Esophagus muscularis mucosa (tissue), 4 donors: ENCODE results near the gene APOA5. TPM values are rescaled to one million over a fixed set of nuclear protein-coding genes. Genes with fewer than 3 reads are reported as not detected.

Experiments
- DNase-seq: peaks from one replicate; pipeline ENCODE4 v3.0.0-alpha.2; 2017; ENCODE audit errors: extremely low spot score
- H3K27ac ChIP-seq, 4 donors: fragments of 200-600 bp; sonication (generic); replicated peaks in 1 of 4; 1 replicate in 3 of 4; 2 replicates in 1 of 4; pipeline ENCODE4 v1.5.1; 2016 to 2019; ENCODE audit warnings: mild to moderate bottlenecking in 1 of 4
- H3K27me3 ChIP-seq, 4 donors: fragments of 200-600 bp; sonication (generic); one replicate each; pipeline versions ENCODE4 v1.5.1 to v1.6.0; 2016 to 2019
- H3K36me3 ChIP-seq, 4 donors: fragments of 200-600 bp; sonication (generic); one replicate each; pipeline ENCODE4 v1.5.1; 2016 to 2019
- H3K4me1 ChIP-seq, 4 donors: fragments of 200-600 bp; sonication (generic); one replicate each; pipeline ENCODE4 v1.5.1; 2016 to 2019
- H3K4me3 ChIP-seq, 4 donors: fragments of 200-600 bp; sonication (generic); 1 replicate in 2 of 4; 2 replicates in 2 of 4; pipeline ENCODE4 v1.5.1; 2016 to 2019; ENCODE audit warnings: mild to moderate bottlenecking in 4 of 4, moderate library complexity in 1 of 4
- H3K9me3 ChIP-seq, 4 donors: fragments of 200-600 bp; sonication (generic); 1 replicate in 3 of 4; 2 replicates in 1 of 4; pipeline ENCODE4 v1.5.1; 2016 to 2019
- EP300 ChIP-seq: sonication (generic); formaldehyde crosslinking; IDR thresholded peaks from one replicate; pipeline ENCODE4 v1.6.1; 2017; ENCODE audit warnings: antibody characterized with exemption
- POLR2A ChIP-seq: fragments of 450-650 bp; IDR thresholded peaks from one replicate; pipeline ENCODE4 v1.6.1; 2017; ENCODE audit warnings: antibody characterized with exemption, moderate library complexity, mild to moderate bottlenecking, low read depth
- POLR2AphosphoS5 ChIP-seq, 2 donors: sonication (generic); formaldehyde crosslinking; IDR thresholded peaks; one replicate each; pipeline ENCODE4 v1.6.1; 2017; ENCODE audit warnings: antibody characterized with exemption in 2 of 2
- whole genome bisulfite sequencing: methylation state at CpG from one replicate; pipeline ENCODE4 v1.1.5; 2018; 5-methylcytosine and 5-hydroxymethylcytosine counted together
- intact Hi-C: fragments of 100-400 bp; cut with DNase I; formaldehyde crosslinking; loops from one replicate; pipeline ENCODE4 v1.15.1; 2023
- total RNA-seq, 4 donors: library from RNA; depleted of rRNA; stranded (reverse); fragments of >200 nt; gene quantifications; one replicate each; pipeline versions ENCODE4 v1.1.0 to v1.2.1, GENCODE V29; 2016
- TF ChIP-seq, protein P1 (sequence below), 3 experiments: fragments of 200-600 bp in 2 of 3; fragments of 450-650 bp in 1 of 3; sonication (generic) in 2 of 3; IDR thresholded peaks; one replicate each; pipeline ENCODE4 v1.5.1; 2017 to 2019; ENCODE audit warnings: antibody characterized with exemption in 3 of 3, mild to moderate bottlenecking in 2 of 3, moderate library complexity in 1 of 3

The APOA5 gene
- total RNA-seq, 4 donors from 2014 or later, result not detected

DNA sequence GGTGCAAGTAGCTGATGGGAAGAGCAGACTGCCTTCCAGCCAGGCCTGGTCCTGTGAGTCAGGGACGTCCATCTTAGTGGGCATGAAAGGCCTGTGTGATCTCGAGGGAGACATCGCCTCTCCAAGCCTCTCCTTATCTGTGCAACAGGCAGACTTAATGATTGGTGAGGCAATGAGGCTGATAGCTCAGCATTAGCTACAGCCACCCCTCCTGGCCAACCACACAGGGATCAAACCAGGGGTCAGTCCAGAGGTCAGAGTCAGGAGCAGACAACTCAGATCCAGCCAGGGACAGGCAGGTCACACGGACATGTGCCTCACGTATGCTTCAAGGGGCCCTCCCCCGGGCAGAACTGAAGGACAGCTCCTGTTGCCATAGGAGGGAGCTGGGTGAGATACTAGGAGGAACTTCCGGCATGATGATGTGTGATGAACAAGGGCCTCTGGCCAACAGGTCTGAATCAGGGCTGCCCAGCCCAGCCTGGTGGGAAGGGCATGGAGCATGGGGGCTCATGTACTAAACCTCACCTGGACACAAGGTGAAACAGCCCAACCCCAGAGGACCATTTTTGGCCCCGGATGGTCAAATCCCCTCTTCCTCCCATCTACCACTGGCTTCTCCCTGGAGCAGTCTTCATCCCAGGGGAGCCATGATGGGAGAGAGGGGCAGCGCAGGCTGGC lies 35.2 kb upstream of the APOA5 start:
- no peak overlapping the region for H3K4me3 ChIP-seq
- no peak for DNase-seq
- H3K27me3 ChIP-seq, result no peaks in the 10 kb centered on the region
- H3K27ac ChIP-seq, result no peak overlapping the region
- TF ChIP-seq, protein P1, sequence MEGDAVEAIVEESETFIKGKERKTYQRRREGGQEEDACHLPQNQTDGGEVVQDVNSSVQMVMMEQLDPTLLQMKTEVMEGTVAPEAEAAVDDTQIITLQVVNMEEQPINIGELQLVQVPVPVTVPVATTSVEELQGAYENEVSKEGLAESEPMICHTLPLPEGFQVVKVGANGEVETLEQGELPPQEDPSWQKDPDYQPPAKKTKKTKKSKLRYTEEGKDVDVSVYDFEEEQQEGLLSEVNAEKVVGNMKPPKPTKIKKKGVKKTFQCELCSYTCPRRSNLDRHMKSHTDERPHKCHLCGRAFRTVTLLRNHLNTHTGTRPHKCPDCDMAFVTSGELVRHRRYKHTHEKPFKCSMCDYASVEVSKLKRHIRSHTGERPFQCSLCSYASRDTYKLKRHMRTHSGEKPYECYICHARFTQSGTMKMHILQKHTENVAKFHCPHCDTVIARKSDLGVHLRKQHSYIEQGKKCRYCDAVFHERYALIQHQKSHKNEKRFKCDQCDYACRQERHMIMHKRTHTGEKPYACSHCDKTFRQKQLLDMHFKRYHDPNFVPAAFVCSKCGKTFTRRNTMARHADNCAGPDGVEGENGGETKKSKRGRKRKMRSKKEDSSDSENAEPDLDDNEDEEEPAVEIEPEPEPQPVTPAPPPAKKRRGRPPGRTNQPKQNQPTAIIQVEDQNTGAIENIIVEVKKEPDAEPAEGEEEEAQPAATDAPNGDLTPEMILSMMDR (IDR thresholded peaks at IDR 0.05), result no peak
- TF ChIP-seq POLR2A, result no peak
- TF ChIP-seq EP300, result no peak
- no peak for TF ChIP-seq POLR2AphosphoS5 (IDR thresholded peaks at IDR 0.05)
- H3K4me1 ChIP-seq, result no peaks in the 10 kb centered on the region
- intact Hi-C loops, result no loop called here
- H3K9me3 ChIP-seq, result no peaks in the 10 kb centered on the region
- 83% methylated on average over 3 of the region's 9 CpGs for WGBS
- H3K36me3 ChIP-seq, result no peaks in the 10 kb centered on the region

DNA sequence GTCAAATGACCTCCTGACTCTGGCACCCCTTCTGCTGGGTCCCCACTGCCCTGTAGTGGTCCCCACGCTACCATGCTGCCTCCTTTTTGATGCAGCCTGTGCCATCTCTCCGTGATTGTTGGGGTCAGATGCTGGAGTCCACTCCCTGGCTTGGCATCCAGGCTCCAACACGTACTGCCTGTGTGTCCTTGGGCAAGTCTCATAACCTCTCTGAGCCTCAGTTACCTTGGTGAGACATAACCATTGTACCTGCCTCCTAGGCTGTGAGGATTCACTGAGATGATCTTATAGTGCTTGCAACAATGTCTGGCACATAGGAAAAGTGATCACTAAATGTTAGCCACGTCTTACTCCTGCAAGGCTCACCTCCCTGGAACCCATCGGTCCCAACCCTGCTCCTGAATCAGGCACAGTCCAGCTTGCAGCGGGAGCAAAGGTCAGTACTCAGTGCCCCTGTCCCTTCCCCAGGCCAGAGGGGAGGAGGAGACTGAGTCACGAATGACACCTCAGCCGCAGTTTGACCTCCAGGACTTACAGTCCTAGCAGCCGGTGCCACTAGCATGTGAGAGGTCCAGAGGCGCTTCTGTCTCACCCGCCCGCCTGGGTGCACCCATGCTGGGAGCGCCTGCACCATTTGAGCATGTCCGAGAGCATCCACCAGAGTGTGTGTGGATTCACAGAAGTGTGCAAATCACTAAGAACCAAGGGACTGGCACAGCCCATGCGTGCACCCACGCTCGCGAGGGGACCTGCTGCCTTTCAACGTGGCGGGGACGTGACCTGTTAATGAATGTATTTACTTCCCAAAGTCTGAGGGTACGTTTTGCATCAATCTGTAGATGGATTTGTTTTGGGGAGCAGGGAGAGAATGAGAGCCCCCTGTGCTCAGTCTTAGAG lies 34.4 kb upstream of the APOA5 start:
- no peak for DNase-seq
- Histone ChIP-seq H3K27ac (no peak overlapping the region), H3K9me3 (no peaks in the 10 kb centered on the region), H3K4me3 (no peak overlapping the region), H3K36me3 (no peaks in the 10 kb centered on the region), H3K4me1 (no peaks in the 10 kb centered on the region), H3K27me3 (no peaks in the 10 kb centered on the region)
- 86% methylated on average over 13 of the region's 22 CpGs for WGBS
- TF ChIP-seq, protein P1 (IDR thresholded peaks at IDR 0.05), result no peak
- no peak for TF ChIP-seq EP300
- no peak for TF ChIP-seq POLR2AphosphoS5 (IDR thresholded peaks at IDR 0.05)
- intact Hi-C loops, result no loop called here

DNA sequence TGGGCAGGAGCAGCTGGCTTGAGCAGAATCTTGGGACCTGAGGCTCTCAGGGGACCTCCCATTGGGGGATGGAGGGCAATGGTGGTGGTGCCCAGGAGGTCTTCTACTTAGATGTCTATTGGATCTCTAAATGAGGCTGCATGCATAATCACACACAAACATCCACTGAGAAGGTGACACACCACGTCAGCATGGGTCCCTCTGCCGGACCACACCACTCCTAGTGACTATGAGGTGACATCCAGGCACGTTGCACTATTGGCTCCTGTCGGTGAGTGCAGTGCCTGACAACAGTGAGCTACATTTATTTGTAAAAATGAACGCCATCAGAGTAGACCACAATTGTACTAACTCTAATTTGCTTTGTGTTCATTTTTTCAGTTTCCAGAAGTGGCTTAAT lies 33.8 kb upstream of the APOA5 start:
- Histone ChIP-seq H3K27ac (no peak overlapping the region), H3K4me3 (no peak overlapping the region), H3K27me3 (no peaks in the 10 kb centered on the region), H3K36me3 (no peaks in the 10 kb centered on the region), H3K9me3 (no peaks in the 10 kb centered on the region), H3K4me1 (no peaks in the 10 kb centered on the region)
- DNase-seq, result no peak
- 79% methylated on average over 5 of the region's 5 CpGs for WGBS
- no peak for TF ChIP-seq POLR2AphosphoS5 (IDR thresholded peaks at IDR 0.05)
- no peak for TF ChIP-seq EP300
- no peak for TF ChIP-seq POLR2A
- TF ChIP-seq, protein P1 (IDR thresholded peaks at IDR 0.05), result no peak
- intact Hi-C loops, result no loop called here

DNA sequence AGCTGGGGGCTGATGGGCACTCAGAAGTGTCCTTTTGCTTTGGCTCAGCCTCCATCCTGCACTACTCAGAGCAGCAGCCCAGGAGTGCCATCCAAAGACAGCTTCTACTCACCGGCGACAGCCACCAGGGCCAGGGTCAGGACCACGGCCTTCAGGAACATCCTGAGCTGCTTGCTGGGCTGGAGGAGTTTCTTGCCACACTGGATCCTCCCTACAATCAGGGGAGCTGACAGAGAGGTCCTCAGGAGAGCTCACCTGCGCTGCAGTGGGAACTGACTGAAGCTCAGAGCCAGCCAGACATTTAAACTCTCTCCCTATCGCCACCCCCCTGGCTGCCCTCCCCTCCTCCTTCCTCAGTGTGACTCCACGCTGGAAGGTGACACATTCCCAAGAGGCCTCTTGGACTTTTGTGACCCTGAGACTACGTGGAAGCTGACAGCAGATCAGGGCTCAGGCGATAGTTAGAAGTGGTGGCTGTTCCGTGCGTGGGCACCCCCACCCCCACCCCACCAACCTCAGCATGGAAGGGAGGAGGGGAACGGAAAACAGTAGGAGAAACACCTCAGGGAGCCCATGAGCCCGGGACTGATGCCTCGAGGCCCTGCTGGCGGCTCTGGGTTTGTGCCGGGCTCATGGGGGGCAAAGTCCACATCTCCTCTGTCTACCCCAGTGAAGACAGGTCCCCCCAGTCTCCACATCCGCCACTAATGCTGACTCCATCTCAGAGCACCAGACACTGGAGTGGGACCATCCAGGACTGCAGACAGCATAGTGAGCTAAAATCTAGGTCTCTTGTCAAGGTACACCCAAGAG lies 31.6 kb upstream of the APOA5 start, which contains the start of gene APOA4:
Gene APOA4, minus strand, starts transcription at position 274 of the 813 bp plus-strand sequence. Its CDS starts 113 bp downstream, at position 161.
- WGBS, result 100% methylated on average over 1 of the region's 16 CpGs
- H3K27ac ChIP-seq, result no peak within 1 kb of the TSS
- H3K27me3 ChIP-seq, result no peaks in the 10 kb centered on the region
- no peaks in the 10 kb centered on the region for H3K9me3 ChIP-seq
- no peaks in the 10 kb centered on the region for H3K36me3 ChIP-seq
- H3K4me3 ChIP-seq, result no peak within 1 kb of the TSS
- TF ChIP-seq EP300 (no peak), POLR2AphosphoS5 (IDR thresholded peaks at IDR 0.05) (no peak), POLR2A (no peak)
- TF ChIP-seq, protein P1 (IDR thresholded peaks at IDR 0.05), result no peak
- intact Hi-C loops, result no loop called here
- H3K4me1 ChIP-seq, result no peaks in the 10 kb centered on the region
- no peak for DNase-seq
